ENCODE results near the gene PRKCE.

DNA sequence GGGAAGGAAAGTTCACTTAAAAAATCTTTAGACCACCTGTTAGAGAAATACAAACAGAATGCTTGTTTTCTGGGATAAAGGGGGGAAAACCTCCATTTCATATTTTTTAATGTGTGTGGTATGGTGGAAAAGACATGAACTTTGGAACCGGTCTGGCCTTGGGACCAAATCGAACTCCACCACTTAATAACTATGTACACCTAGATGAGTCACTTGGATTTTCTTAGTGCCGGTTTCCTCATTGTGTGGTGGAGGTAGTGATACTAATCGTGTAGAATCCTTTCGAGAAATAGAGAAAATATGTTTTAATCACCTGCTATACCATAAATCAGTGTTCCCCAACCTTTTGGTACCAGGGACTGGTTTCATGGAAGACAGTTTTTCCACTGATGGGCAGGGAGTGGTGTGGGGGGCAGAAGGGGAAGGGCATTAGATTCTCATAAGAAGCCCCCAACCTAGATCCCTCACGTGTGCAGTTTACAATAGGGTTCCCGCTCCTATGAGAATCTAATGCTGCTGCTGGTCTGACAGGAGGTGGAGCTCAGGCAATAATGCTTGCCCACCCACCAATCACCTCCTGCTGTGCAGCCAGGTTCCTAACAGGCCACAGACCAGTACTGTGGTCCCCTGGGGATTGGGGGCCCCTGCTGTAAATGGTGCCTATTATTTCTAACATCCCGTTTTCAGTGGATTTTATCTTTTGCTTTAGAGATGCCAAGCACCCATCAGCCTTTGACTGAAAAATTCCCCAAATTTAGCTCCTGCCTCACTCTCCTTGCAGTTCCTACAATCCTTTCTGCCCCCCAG, 308.8 kb downstream of the PRKCE start:
- TF ChIP-seq, protein P1, sequence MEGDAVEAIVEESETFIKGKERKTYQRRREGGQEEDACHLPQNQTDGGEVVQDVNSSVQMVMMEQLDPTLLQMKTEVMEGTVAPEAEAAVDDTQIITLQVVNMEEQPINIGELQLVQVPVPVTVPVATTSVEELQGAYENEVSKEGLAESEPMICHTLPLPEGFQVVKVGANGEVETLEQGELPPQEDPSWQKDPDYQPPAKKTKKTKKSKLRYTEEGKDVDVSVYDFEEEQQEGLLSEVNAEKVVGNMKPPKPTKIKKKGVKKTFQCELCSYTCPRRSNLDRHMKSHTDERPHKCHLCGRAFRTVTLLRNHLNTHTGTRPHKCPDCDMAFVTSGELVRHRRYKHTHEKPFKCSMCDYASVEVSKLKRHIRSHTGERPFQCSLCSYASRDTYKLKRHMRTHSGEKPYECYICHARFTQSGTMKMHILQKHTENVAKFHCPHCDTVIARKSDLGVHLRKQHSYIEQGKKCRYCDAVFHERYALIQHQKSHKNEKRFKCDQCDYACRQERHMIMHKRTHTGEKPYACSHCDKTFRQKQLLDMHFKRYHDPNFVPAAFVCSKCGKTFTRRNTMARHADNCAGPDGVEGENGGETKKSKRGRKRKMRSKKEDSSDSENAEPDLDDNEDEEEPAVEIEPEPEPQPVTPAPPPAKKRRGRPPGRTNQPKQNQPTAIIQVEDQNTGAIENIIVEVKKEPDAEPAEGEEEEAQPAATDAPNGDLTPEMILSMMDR (IDR thresholded peaks at IDR 0.05) = no peak
- no peak for TF ChIP-seq POLR2A (IDR thresholded peaks at IDR 0.05)
